Hepatocyte (in vitro differentiated cells): ENCODE results near the gene SMAD3. TPM values are rescaled to one million over a fixed set of nuclear protein-coding genes. Genes with fewer than 3 reads are reported as not detected.
A peak's percentile ranks its signal among the peaks of the same experiment; 100 is the strongest.

Experiments
- DNase-seq: peaks from one replicate; pipeline ENCODE4 v3.0.0-alpha.2; 2016; ENCODE audit warnings: low spot score
- H2AFZ ChIP-seq: fragments of 200-600 bp; sonication (generic); 2 replicates; pipeline ENCODE4 v1.6.0; 2016; ENCODE audit warnings: antibody characterized with exemption, mild to moderate bottlenecking
- H3K27ac ChIP-seq: fragments of 200-600 bp; sonication (generic); 2 replicates; pipeline ENCODE4 v1.5.1; 2016; ENCODE audit warnings: mild to moderate bottlenecking
- H3K27me3 ChIP-seq: fragments of 200-600 bp; sonication (generic); 2 replicates; pipeline ENCODE4 v1.6.1; 2016
- H3K36me3 ChIP-seq: fragments of 200-600 bp; sonication (generic); replicated peaks from 2 replicates; pipeline ENCODE4 v1.5.1; 2016; ENCODE audit warnings: low read depth; ENCODE audit not compliant: insufficient read depth
- H3K4me1 ChIP-seq: fragments of 200-600 bp; sonication (generic); 2 replicates; pipeline ENCODE4 v1.5.1; 2016; ENCODE audit warnings: mild to moderate bottlenecking, moderate library complexity; ENCODE audit not compliant: insufficient read depth
- H3K4me2 ChIP-seq: fragments of 200-600 bp; sonication (generic); 2 replicates; pipeline ENCODE4 v1.6.0; 2016
- H3K4me3 ChIP-seq: fragments of 200-600 bp; sonication (generic); 2 replicates; pipeline ENCODE4 v1.5.1; 2016; ENCODE audit warnings: mild to moderate bottlenecking
- H3K79me2 ChIP-seq: fragments of 200-600 bp; sonication (generic); 2 replicates; pipeline ENCODE4 v1.6.0; 2017; ENCODE audit warnings: mild to moderate bottlenecking
- H3K9me2 ChIP-seq: fragments of 200-600 bp; sonication (generic); replicated peaks from 2 replicates; pipeline ENCODE4 v1.6.0; 2017; ENCODE audit warnings: mild to moderate bottlenecking; ENCODE audit not compliant: insufficient read depth
- H3K9me3 ChIP-seq: fragments of 200-600 bp; sonication (generic); 2 replicates; pipeline ENCODE4 v1.5.1; 2016; ENCODE audit warnings: low read depth, mild to moderate bottlenecking
- H4K20me1 ChIP-seq: fragments of 200-600 bp; sonication (generic); 2 replicates; pipeline ENCODE4 v1.6.0; 2016; ENCODE audit warnings: mild to moderate bottlenecking; ENCODE audit not compliant: insufficient read depth, poor library complexity, severe bottlenecking
- EZH2 ChIP-seq: fragments of 200-600 bp; sonication (generic); IDR thresholded peaks from 2 replicates; pipeline ENCODE4 v1.6.1; 2016; ENCODE audit warnings: antibody characterized with exemption, mild to moderate bottlenecking, borderline replicate concordance
- EZH2phosphoT487 ChIP-seq: fragments of 200-600 bp; sonication (generic); IDR thresholded peaks from one replicate; pipeline ENCODE4 v1.6.1; 2018; ENCODE audit warnings: antibody characterized with exemption, mild to moderate bottlenecking, low read depth, moderate library complexity; ENCODE audit not compliant: unreplicated experiment, severe bottlenecking
- WGBS: methylation state at CpG from one replicate; pipeline ENCODE4 v1.1.6; 2016; ENCODE audit warnings: low lambda C conversion rate; ENCODE audit errors: missing lambda C conversion rate; 5-methylcytosine and 5-hydroxymethylcytosine counted together
- polyA plus RNA-seq: library from polyadenylated mRNA; unstranded; fragments of >200 nt; fragmentation: Nextera tagmentation; extraction: Ambion mirVana; gene quantifications from 2 replicates; pipeline ENCODE4 v1.2.1, GENCODE V29; 2016
- total RNA-seq: library from RNA; depleted of rRNA; stranded (reverse); fragments of >200 nt; gene quantifications from 2 replicates; pipeline ENCODE4 v1.2.3, GENCODE V29; 2014
- TF ChIP-seq, protein P1 (sequence below): fragments of 200-600 bp; sonication (generic); IDR thresholded peaks from 2 replicates; pipeline ENCODE4 v1.5.1; 2016; ENCODE audit warnings: antibody characterized with exemption, mild to moderate bottlenecking; ENCODE audit not compliant: poor library complexity

SMAD3 gene
- total and polyA plus RNA-seq, 2 experiments from 2014 or later = 24.7 to 32.2 TPM

DNA sequence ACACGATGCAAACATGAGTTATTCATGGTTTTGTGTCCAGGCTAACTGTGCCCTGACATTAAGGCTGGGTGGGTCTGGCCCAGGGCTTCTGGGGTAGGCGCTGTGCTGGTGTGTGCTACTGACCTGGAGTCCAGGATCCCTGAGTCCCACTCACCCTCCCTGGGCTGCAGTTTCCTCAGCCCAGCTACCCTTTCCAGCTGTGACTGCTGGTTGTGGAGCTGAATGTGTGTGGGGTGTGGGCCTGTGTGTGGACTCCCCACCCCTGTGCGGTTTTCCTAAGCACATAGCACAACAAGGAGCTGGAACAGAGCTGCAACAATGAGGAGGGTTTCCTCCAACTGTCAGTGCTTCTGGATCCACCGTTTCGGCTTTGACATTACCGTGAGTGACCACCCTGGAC is 38.0 kb downstream of the SMAD3 start:
- Histone ChIP-seq H3K79me2 (peaks cover 85% of the 10 kb centered on the region), H3K27ac (no peak overlapping the region), H3K9me2 (no peaks in the 10 kb centered on the region), H2AFZ (no peak overlapping the region), H3K36me3 (no peaks in the 10 kb centered on the region), H3K4me3 (no peak overlapping the region), H3K4me1 (peaks cover 46% of the 10 kb centered on the region), H4K20me1 (peaks cover 52% of the 10 kb centered on the region), H3K27me3 (no peaks in the 10 kb centered on the region), H3K4me2 (no peak overlapping the region), H3K9me3 (no peaks in the 10 kb centered on the region)
- DNase-seq = no peak
- 89% methylated on average over 6 of the region's 6 CpGs for WGBS
- TF ChIP-seq, protein P1, sequence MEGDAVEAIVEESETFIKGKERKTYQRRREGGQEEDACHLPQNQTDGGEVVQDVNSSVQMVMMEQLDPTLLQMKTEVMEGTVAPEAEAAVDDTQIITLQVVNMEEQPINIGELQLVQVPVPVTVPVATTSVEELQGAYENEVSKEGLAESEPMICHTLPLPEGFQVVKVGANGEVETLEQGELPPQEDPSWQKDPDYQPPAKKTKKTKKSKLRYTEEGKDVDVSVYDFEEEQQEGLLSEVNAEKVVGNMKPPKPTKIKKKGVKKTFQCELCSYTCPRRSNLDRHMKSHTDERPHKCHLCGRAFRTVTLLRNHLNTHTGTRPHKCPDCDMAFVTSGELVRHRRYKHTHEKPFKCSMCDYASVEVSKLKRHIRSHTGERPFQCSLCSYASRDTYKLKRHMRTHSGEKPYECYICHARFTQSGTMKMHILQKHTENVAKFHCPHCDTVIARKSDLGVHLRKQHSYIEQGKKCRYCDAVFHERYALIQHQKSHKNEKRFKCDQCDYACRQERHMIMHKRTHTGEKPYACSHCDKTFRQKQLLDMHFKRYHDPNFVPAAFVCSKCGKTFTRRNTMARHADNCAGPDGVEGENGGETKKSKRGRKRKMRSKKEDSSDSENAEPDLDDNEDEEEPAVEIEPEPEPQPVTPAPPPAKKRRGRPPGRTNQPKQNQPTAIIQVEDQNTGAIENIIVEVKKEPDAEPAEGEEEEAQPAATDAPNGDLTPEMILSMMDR = no peak
- TF ChIP-seq EZH2phosphoT487 (no peak), EZH2 (no peak)

DNA sequence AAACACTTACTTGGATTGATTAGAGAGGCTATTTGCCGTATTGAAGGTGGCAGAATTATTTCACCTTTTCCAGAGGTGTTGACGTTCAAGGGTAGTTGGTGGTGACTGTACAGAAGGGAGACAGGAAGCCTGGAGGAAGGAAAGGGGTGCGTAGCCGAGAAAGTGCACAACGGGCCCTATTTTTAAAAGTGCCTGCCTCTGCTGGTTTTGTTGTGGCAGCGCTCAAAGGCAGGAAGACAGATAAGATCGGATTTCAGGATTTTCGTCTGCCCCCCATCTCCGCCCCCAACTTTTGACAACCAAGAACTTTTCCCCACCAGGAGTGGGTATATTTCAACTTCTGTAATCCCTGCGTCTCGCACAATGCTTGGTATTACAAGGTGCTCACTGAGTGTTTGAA is 38.5 kb downstream of the SMAD3 start:
- Histone ChIP-seq H3K9me3 (no peaks in the 10 kb centered on the region), H3K9me2 (no peaks in the 10 kb centered on the region), H3K4me1 (peaks cover 47% of the 10 kb centered on the region), H3K27ac (no peak overlapping the region), H3K36me3 (no peaks in the 10 kb centered on the region), H3K4me3 (no peak overlapping the region), H2AFZ (no peak overlapping the region), H3K79me2 (peaks cover 87% of the 10 kb centered on the region), H4K20me1 (peaks cover 56% of the 10 kb centered on the region), H3K4me2 (no peak overlapping the region), H3K27me3 (no peaks in the 10 kb centered on the region)
- DNase-seq = no peak
- WGBS = 76% methylated on average over 11 of the region's 11 CpGs
- TF ChIP-seq EZH2phosphoT487 (no peak), EZH2 (no peak)
- TF ChIP-seq, protein P1 = no peak

DNA sequence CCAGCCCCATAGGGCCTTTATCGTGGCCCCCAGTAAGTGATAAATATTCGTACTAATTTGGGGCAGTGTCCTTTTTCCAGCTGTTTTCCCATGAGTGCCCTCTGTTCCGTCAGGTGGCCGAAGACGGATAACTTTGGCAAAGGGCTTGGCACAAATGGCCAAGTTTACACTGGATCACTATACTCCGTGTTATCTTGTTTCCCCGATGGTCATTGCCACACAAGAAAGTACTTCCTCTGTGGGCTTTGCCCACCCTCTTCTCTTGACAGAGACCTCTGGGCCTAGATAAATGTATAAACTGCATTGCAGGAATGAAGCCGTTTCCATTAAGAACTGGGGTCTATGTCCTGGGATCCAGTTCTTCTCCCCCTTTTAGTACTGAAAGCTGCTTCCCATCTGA is 39.1 kb downstream of the SMAD3 start:
- Histone ChIP-seq H3K9me3 (no peaks in the 10 kb centered on the region), H3K79me2 (peaks cover 89% of the 10 kb centered on the region), H3K4me1 (peaks cover 44% of the 10 kb centered on the region), H3K27me3 (no peaks in the 10 kb centered on the region), H3K36me3 (no peaks in the 10 kb centered on the region), H3K27ac (peak overlapping the region; percentile 83), H3K4me3 (no peak overlapping the region), H3K4me2 (no peak overlapping the region), H4K20me1 (peaks cover 56% of the 10 kb centered on the region), H3K9me2 (no peaks in the 10 kb centered on the region), H2AFZ (no peak overlapping the region)
- no peak for TF ChIP-seq EZH2phosphoT487
- TF ChIP-seq, protein P1 = no peak
- TF ChIP-seq EZH2 = no peak
- DNase-seq = no peak
- 92% methylated on average over 8 of the region's 8 CpGs for WGBS
